ENCODE data around the gene USB1.

Gene USB1

GRCh38 chr16:58024486-58025350 is 23.5 kb downstream of the USB1 start:
- Histone ChIP-seq H3K4me1 (ENCODE audit: insufficient read depth, low read length) (peaks cover 31% of the 10 kb centered on the region), H3K27ac (ENCODE audit: low read length) (no peak overlapping the region), H3K36me3 (ENCODE audit: insufficient read depth, low read depth, low read length) (0 out of 2 replicates have a peak, but pooled peaks cover 4% of the 10 kb centered on the region), H3K27me3 (ENCODE audit: insufficient read depth, low read length) (peaks cover 20% of the 10 kb centered on the region; the same call in 1 of the 2 replicates), H3K9ac (ENCODE audit: low read depth, low read length) (peak overlapping the region; percentile 60; the same call in 1 of the 2 replicates), H3K9me3 (ENCODE audit: insufficient read depth, low read depth, low read length) (no peaks in the 10 kb centered on the region), H3K4me3 (ENCODE audit: low read length) (peak overlapping the region; percentile 81)

- H3K4me3 ChIP-seq (ENCODE audit: low read length) = peak within 1 kb of the TSS; percentile 81
- H3K9me3 ChIP-seq (ENCODE audit: insufficient read depth, low read depth, low read length) = no peaks in the 10 kb centered on the region
- H3K27ac ChIP-seq (ENCODE audit: low read length) = no peak within 1 kb of the TSS
- peak within 1 kb of the TSS; percentile 67; the same call in 1 of the 2 replicates for H3K9ac ChIP-seq (ENCODE audit: low read depth, low read length)
- H3K36me3 ChIP-seq (ENCODE audit: insufficient read depth, low read depth, low read length) = 0 out of 2 replicates have a peak, but pooled peaks cover 4% of the 10 kb centered on the region
- peaks cover 31% of the 10 kb centered on the region for H3K4me1 ChIP-seq (ENCODE audit: insufficient read depth, low read length)
- H3K27me3 ChIP-seq (ENCODE audit: insufficient read depth, low read length) = peaks cover 20% of the 10 kb centered on the region; the same call in 1 of the 2 replicates
Observed at GRCh38 chr16:58025351-58026138, 24.3 kb downstream of the USB1 start, which contains the start of gene MMP15. TSS of gene MMP15 (plus strand) at chr16:58025754. CDS start at chr16:58026351, 597 bp downstream.

DNA sequence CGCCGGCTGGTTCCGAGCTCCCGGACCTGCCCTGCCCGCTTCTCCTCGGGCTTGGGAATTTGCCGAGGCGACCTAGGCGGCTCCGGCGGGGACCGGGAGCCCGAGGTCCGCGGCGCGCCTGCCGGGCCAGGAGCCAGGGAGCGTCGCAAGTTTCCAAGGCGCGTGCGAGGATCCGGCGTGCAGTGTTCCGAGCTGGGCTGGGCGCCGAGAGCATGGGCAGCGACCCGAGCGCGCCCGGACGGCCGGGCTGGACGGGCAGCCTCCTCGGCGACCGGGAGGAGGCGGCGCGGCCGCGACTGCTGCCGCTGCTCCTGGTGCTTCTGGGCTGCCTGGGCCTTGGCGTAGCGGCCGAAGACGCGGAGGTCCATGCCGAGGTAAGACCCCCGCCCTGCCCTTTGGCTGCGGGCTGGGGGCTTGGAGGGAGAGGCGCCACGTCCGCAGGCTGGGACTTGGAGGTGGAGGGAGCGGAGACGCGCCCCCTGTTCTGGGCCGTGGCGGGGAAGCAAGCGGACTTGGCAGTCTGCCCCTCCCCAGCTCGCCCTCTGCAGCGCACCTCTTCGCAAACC is 25.0 kb downstream of the USB1 start:
- Histone ChIP-seq H3K27me3 (ENCODE audit: insufficient read depth, low read length) (peaks cover 20% of the 10 kb centered on the region; the same call in 1 of the 2 replicates), H3K36me3 (ENCODE audit: insufficient read depth, low read depth, low read length) (0 out of 2 replicates have a peak, but pooled peaks cover under 1% of the 10 kb centered on the region), H3K9me3 (ENCODE audit: insufficient read depth, low read depth, low read length) (no peaks in the 10 kb centered on the region), H3K4me1 (ENCODE audit: insufficient read depth, low read length) (peaks cover 31% of the 10 kb centered on the region), H3K4me3 (ENCODE audit: low read length) (peak overlapping the region; percentile 81), H3K9ac (ENCODE audit: low read depth, low read length) (peak overlapping the region; percentile 67; the same call in 1 of the 2 replicates), H3K27ac (ENCODE audit: low read length) (no peak overlapping the region)

GRCh38 chr16:58026705-58027160 is 25.5 kb downstream of the USB1 start:
- H3K27ac ChIP-seq (ENCODE audit: low read length) = no peak overlapping the region
- peaks cover 20% of the 10 kb centered on the region; the same call in 1 of the 2 replicates for H3K27me3 ChIP-seq (ENCODE audit: insufficient read depth, low read length)
- H3K36me3 ChIP-seq (ENCODE audit: insufficient read depth, low read depth, low read length) = no peaks in the 10 kb centered on the region
- H3K4me1 ChIP-seq (ENCODE audit: insufficient read depth, low read length) = peaks cover 31% of the 10 kb centered on the region
- H3K9ac ChIP-seq (ENCODE audit: low read depth, low read length) = peak overlapping the region; percentile 67; the same call in 1 of the 2 replicates
- peak overlapping the region; percentile 81 for H3K4me3 ChIP-seq (ENCODE audit: low read length)
- no peaks in the 10 kb centered on the region for H3K9me3 ChIP-seq (ENCODE audit: insufficient read depth, low read depth, low read length)

- Histone ChIP-seq H3K27ac (ENCODE audit: low read length) (no peak overlapping the region), H3K4me1 (ENCODE audit: insufficient read depth, low read length) (peaks cover 29% of the 10 kb centered on the region), H3K9ac (ENCODE audit: low read depth, low read length) (peak overlapping the region; percentile 67; the same call in 1 of the 2 replicates), H3K9me3 (ENCODE audit: insufficient read depth, low read depth, low read length) (no peaks in the 10 kb centered on the region), H3K36me3 (ENCODE audit: insufficient read depth, low read depth, low read length) (no peaks in the 10 kb centered on the region), H3K4me3 (ENCODE audit: low read length) (peak overlapping the region; percentile 81), H3K27me3 (ENCODE audit: insufficient read depth, low read length) (peaks cover 20% of the 10 kb centered on the region; the same call in 1 of the 2 replicates)
Observed at GRCh38 chr16:58027161-58027915, 26.1 kb downstream of the USB1 start.

DNA sequence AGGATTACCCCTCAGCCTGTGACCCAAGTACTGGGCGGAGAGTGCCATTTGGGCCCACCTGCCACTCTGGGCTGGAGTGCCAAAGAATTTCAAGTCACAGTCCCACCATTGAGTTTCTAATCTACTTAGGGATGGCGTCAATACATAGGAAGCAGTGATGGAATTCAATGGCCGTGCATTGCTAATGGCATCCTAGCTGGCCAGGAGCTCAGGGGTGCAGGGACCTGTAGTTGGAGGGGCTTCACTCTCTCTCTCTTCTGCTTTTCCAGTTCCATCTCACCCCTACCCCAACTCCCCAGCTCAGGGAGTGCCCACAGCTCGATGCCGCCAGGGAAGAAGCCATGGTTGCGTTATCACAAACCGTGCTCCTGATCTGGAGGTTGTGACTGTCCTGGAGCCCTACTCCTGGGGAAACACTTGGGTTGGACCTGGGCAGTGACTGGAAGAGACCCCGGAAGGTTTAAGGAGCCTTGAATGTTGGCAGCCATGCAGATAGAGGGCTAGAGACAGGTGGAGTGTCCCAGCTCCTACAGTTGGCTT is 26.8 kb downstream of the USB1 start:
- no peaks in the 10 kb centered on the region for H3K9me3 ChIP-seq (ENCODE audit: insufficient read depth, low read depth, low read length)
- H3K27ac ChIP-seq (ENCODE audit: low read length) = peak overlapping the region; percentile 12
- H3K27me3 ChIP-seq (ENCODE audit: insufficient read depth, low read length) = peaks cover 20% of the 10 kb centered on the region; the same call in 1 of the 2 replicates
- H3K4me3 ChIP-seq (ENCODE audit: low read length) = peak overlapping the region; percentile 81
- H3K9ac ChIP-seq (ENCODE audit: low read depth, low read length) = no peak overlapping the region
- no peaks in the 10 kb centered on the region for H3K36me3 ChIP-seq (ENCODE audit: insufficient read depth, low read depth, low read length)
- H3K4me1 ChIP-seq (ENCODE audit: insufficient read depth, low read length) = peaks cover 23% of the 10 kb centered on the region

- no peak overlapping the region for H3K9ac ChIP-seq (ENCODE audit: low read depth, low read length)
- peaks cover 17% of the 10 kb centered on the region for H3K4me1 ChIP-seq (ENCODE audit: insufficient read depth, low read length)
- peak overlapping the region; percentile 81; the same call in 1 of the 2 replicates for H3K4me3 ChIP-seq (ENCODE audit: low read length)
- no peaks in the 10 kb centered on the region for H3K9me3 ChIP-seq (ENCODE audit: insufficient read depth, low read depth, low read length)
- peaks cover 14% of the 10 kb centered on the region; the same call in 1 of the 2 replicates for H3K27me3 ChIP-seq (ENCODE audit: insufficient read depth, low read length)
- H3K36me3 ChIP-seq (ENCODE audit: insufficient read depth, low read depth, low read length) = no peaks in the 10 kb centered on the region
- peak overlapping the region; percentile 12 for H3K27ac ChIP-seq (ENCODE audit: low read length)
Observed at GRCh38 chr16:58028541-58029070, 27.4 kb downstream of the USB1 start.

- no peak overlapping the region for H3K27ac ChIP-seq (ENCODE audit: low read length)
- peaks cover 13% of the 10 kb centered on the region for H3K4me1 ChIP-seq (ENCODE audit: insufficient read depth, low read length)
Observed at GRCh38 chr16:58029410-58029809, 28.2 kb downstream of the USB1 start.

GRCh38 chr16:58030136-58030840 is 29.1 kb downstream of the USB1 start:
- H3K36me3 ChIP-seq (ENCODE audit: insufficient read depth, low read depth, low read length) = no peaks in the 10 kb centered on the region
- no peaks in the 10 kb centered on the region for H3K27me3 ChIP-seq (ENCODE audit: insufficient read depth, low read length)
- no peaks in the 10 kb centered on the region for H3K9me3 ChIP-seq (ENCODE audit: insufficient read depth, low read depth, low read length)
- H3K4me1 ChIP-seq (ENCODE audit: insufficient read depth, low read length) = peaks cover 13% of the 10 kb centered on the region
- H3K27ac ChIP-seq (ENCODE audit: low read length) = no peak overlapping the region
- H3K9ac ChIP-seq (ENCODE audit: low read depth, low read length) = no peak overlapping the region
- H3K4me3 ChIP-seq (ENCODE audit: low read length) = no peak overlapping the region

More at GRCh38 chr16:58029410-58029809, 28.2 kb downstream of the USB1 start:
- no peaks in the 10 kb centered on the region for H3K9me3 ChIP-seq (ENCODE audit: insufficient read depth, low read depth, low read length)
- no peak overlapping the region for H3K9ac ChIP-seq (ENCODE audit: low read depth, low read length)
- H3K27me3 ChIP-seq (ENCODE audit: insufficient read depth, low read length) = peaks cover 6% of the 10 kb centered on the region; the same call in 1 of the 2 replicates
- no peaks in the 10 kb centered on the region for H3K36me3 ChIP-seq (ENCODE audit: insufficient read depth, low read depth, low read length)
- no peak overlapping the region for H3K4me3 ChIP-seq (ENCODE audit: low read length)
